Neural progenitor cell (in vitro differentiated cells): ENCODE measurements around the gene PTCH1. TPM values are rescaled to one million over a fixed set of nuclear protein-coding genes. Genes with fewer than 3 reads are reported as not detected.

ENCODE experiments used
- DNase-seq: peaks from one replicate; pipeline ENCODE4 v3.0.0-alpha.2; 2016; ENCODE audit warnings: low spot score
- H2AFZ ChIP-seq: fragments of 200-600 bp; sonication (generic); replicated peaks from 2 replicates; pipeline ENCODE4 v1.6.1; 2016; ENCODE audit warnings: antibody characterized with exemption
- H3F3A ChIP-seq: fragments of 200-600 bp; sonication (generic); 2 replicates; pipeline ENCODE4 v1.6.1; 2016; ENCODE audit warnings: antibody characterized with exemption, low read depth
- H3K27ac ChIP-seq: fragments of 200-600 bp; sonication (generic); 2 replicates; pipeline ENCODE4 v1.5.1; 2016; ENCODE audit warnings: mild to moderate bottlenecking
- H3K27me3 ChIP-seq: fragments of 200-600 bp; sonication (generic); 2 replicates; pipeline ENCODE4 v1.6.1; 2016; ENCODE audit warnings: mild to moderate bottlenecking, moderate library complexity
- H3K36me3 ChIP-seq: fragments of 200-600 bp; sonication (generic); 2 replicates; pipeline ENCODE4 v1.5.1; 2016
- H3K4me1 ChIP-seq: fragments of 200-600 bp; sonication (generic); 2 replicates; pipeline ENCODE4 v1.6.1; 2016; ENCODE audit warnings: mixed run types
- H3K4me2 ChIP-seq: fragments of 200-600 bp; sonication (generic); 2 replicates; pipeline ENCODE4 v1.6.1; 2016
- H3K4me3 ChIP-seq: fragments of 200-600 bp; sonication (generic); 2 replicates; pipeline ENCODE4 v1.5.1; 2016
- H3K79me2 ChIP-seq: fragments of 200-600 bp; sonication (generic); 2 replicates; pipeline ENCODE4 v1.6.1; 2016; ENCODE audit warnings: low read depth
- H3K9ac ChIP-seq: fragments of 200-600 bp; sonication (generic); 2 replicates; pipeline ENCODE4 v1.6.1; 2016
- H3K9me3 ChIP-seq: fragments of 200-600 bp; sonication (generic); 2 replicates; pipeline ENCODE4 v1.5.1; 2016; ENCODE audit warnings: low read depth
- H4K20me1 ChIP-seq: fragments of 200-600 bp; sonication (generic); 2 replicates; pipeline ENCODE4 v1.6.1; 2016; ENCODE audit warnings: low read depth
- H3K27ac Mint-ChIP-seq: 3 replicates; pipeline ENCODE4 v1.8.0; 2021; ENCODE audit warnings: mixed read lengths
- H3K27me3 Mint-ChIP-seq: 2 replicates; pipeline ENCODE4 v1.8.0; 2022; ENCODE audit warnings: low read depth, mild to moderate bottlenecking, inconsistent platforms, moderate library complexity, mixed read lengths; ENCODE audit not compliant: insufficient read depth
- H3K36me3 Mint-ChIP-seq: 3 replicates; pipeline ENCODE4 v1.8.0; 2021; ENCODE audit warnings: mixed read lengths
- H3K4me1 Mint-ChIP-seq: 3 replicates; pipeline ENCODE4 v1.8.0; 2021; ENCODE audit warnings: mixed read lengths
- H3K4me3 Mint-ChIP-seq: 3 replicates; pipeline ENCODE4 v1.8.0; 2021; ENCODE audit warnings: mild to moderate bottlenecking, moderate library complexity, mixed read lengths
- H3K9me3 Mint-ChIP-seq: 3 replicates; pipeline ENCODE4 v1.8.0; 2020; ENCODE audit warnings: mixed read lengths
- EZH2 ChIP-seq: fragments of 200-600 bp; sonication (generic); IDR thresholded peaks from 2 replicates; pipeline ENCODE4 v1.6.1; 2017; ENCODE audit warnings: antibody characterized with exemption, mild to moderate bottlenecking, moderate library complexity
- EZH2phosphoT487 ChIP-seq: fragments of 200-600 bp; sonication (generic); IDR thresholded peaks from 2 replicates; pipeline ENCODE4 v1.6.1; 2017; ENCODE audit warnings: antibody characterized with exemption
- total RNA-seq: library from RNA; depleted of rRNA; stranded (reverse); fragments of >200 nt; gene quantifications from 2 replicates; pipeline ENCODE4 v1.2.3, GENCODE V29; 2015; ENCODE audit warnings: low replicate concordance
- TF ChIP-seq, protein P1 (sequence below): fragments of 200-600 bp; sonication (generic); IDR thresholded peaks from 2 replicates; pipeline ENCODE4 v1.5.1; 2017; ENCODE audit warnings: antibody characterized with exemption, mild to moderate bottlenecking

PTCH1 gene
- total RNA-seq, 1 donor from 2014 or later = 23.0 TPM

DNA sequence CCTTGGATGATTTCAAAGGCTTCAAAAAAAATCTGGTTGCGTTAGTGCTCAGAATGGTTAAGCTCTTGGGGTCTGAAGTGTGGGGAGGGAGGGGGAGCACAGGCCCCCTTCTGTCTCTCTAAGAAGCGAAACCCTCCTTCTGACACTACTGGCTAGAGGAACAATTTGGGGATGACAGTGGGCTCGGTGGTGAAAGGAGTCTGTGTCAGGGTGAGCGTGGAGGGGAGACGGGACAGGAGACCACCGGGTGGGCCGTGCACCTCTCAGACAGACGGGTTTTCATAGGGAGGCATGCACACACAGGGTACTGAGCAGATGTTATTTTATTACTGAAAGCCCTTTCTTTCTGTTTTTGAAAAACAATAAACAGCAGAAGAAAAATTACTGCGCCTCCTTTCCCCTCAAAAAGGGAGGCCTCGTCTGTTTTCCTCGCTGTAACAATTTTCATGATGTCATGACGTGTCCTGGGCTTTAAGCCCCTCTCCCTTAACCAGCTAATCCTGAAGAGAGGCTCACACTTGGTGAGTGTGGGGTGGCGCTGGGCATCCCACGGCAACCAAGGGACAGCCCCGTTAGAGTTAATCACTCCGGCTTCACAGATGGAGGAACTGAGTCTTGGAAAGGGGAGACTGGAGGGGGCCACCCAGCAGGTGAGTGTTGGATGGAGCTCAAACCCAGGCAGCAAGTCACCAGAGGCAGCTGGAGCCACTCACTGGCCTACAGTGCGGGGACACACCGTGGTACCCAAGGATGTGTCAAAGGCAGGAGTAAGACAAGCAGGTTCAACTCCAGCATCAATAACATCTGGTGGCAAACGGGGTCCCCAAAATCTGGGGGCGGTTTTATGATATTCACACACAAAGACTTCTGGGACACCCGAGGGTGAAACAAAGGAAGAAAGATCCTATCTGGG is 53.4 kb downstream of the PTCH1 start:
- H3K36me3 Mint-ChIP-seq = peaks cover 42% of the 10 kb centered on the region
- Histone ChIP-seq H2AFZ (no peak overlapping the region), H3K79me2 (no peaks in the 10 kb centered on the region), H3F3A (peaks cover 15% of the 10 kb centered on the region), H3K27ac (no peak overlapping the region), H3K4me3 (peak overlapping the region; percentile 17), H3K4me1 (peaks cover 25% of the 10 kb centered on the region), H3K9ac (no peak overlapping the region), H3K27me3 (no peaks in the 10 kb centered on the region), H3K4me2 (peak overlapping the region; percentile 69), H4K20me1 (peaks cover 44% of the 10 kb centered on the region), H3K36me3 (peaks cover 4% of the 10 kb centered on the region), H3K9me3 (no peaks in the 10 kb centered on the region)
- no peaks in the 10 kb centered on the region for H3K27me3 Mint-ChIP-seq
- H3K4me3 Mint-ChIP-seq = peak overlapping the region; percentile 65
- TF ChIP-seq EZH2 = no peak
- TF ChIP-seq, protein P1, sequence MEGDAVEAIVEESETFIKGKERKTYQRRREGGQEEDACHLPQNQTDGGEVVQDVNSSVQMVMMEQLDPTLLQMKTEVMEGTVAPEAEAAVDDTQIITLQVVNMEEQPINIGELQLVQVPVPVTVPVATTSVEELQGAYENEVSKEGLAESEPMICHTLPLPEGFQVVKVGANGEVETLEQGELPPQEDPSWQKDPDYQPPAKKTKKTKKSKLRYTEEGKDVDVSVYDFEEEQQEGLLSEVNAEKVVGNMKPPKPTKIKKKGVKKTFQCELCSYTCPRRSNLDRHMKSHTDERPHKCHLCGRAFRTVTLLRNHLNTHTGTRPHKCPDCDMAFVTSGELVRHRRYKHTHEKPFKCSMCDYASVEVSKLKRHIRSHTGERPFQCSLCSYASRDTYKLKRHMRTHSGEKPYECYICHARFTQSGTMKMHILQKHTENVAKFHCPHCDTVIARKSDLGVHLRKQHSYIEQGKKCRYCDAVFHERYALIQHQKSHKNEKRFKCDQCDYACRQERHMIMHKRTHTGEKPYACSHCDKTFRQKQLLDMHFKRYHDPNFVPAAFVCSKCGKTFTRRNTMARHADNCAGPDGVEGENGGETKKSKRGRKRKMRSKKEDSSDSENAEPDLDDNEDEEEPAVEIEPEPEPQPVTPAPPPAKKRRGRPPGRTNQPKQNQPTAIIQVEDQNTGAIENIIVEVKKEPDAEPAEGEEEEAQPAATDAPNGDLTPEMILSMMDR = no peak
- TF ChIP-seq EZH2phosphoT487 = no peak
- H3K9me3 Mint-ChIP-seq = peaks cover 2% of the 10 kb centered on the region
- DNase-seq = peak; percentile 31
- H3K4me1 Mint-ChIP-seq = peaks cover 41% of the 10 kb centered on the region
- peak overlapping the region; percentile 94 for H3K27ac Mint-ChIP-seq

DNA sequence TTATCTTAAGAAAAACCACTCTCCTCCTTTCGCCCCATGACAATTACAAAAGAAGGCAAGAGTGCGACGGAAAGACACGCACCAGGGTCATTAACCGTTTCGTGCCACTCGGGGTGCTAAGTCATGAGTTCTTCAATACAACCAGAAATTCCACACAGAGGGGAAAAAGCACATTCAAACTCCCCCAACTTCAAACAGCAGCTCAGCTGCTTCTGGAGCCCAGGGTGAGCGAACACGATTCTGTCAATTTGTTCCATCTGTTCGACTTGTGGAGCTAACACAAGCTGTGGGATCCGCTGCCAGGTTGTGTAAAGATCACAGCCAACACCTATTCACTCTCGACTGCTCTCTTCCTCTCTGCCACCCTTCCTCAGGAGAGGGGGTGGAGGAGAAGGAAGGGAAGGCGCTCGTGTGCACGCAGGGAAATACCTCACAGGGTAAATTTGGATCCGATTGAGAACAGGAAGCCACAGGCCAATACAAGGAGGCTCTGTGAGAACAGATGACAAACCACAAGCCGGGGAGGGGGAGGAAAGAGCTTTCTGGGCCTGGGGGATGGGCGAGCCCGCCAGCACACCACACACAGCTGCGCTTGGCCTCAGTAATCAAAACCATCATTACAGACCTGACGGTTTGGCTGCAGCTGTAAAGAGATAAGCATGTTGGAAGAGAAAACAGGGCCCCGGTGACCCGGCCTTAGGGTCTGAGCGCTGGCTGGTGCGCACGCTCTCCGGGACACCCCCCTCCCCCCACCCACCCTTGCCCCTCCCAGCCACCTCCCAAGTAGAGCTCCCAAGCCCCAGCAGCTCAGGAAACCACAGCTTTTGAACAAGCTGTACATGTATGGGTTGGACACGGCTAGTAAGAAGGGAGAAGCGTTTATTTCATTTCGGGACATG is 54.3 kb downstream of the PTCH1 start:
- Histone ChIP-seq H3K9ac (no peak overlapping the region), H3K27me3 (no peaks in the 10 kb centered on the region), H3K79me2 (no peaks in the 10 kb centered on the region), H4K20me1 (peaks cover 44% of the 10 kb centered on the region), H3F3A (peaks cover 15% of the 10 kb centered on the region), H3K36me3 (peaks cover 2% of the 10 kb centered on the region), H3K4me2 (peak overlapping the region; percentile 69), H3K27ac (peak overlapping the region; percentile 55), H3K4me3 (peak overlapping the region; percentile 17), H3K4me1 (peaks cover 25% of the 10 kb centered on the region), H2AFZ (no peak overlapping the region), H3K9me3 (no peaks in the 10 kb centered on the region)
- no peaks in the 10 kb centered on the region for H3K27me3 Mint-ChIP-seq
- peaks cover 50% of the 10 kb centered on the region for H3K4me1 Mint-ChIP-seq
- TF ChIP-seq, protein P1 = no peak
- TF ChIP-seq EZH2 (no peak), EZH2phosphoT487 (no peak)
- H3K27ac Mint-ChIP-seq = peak overlapping the region; percentile 94
- H3K9me3 Mint-ChIP-seq = peaks cover 2% of the 10 kb centered on the region
- peak; percentile 70 for DNase-seq
- H3K4me3 Mint-ChIP-seq = peak overlapping the region; percentile 69
- H3K36me3 Mint-ChIP-seq = peaks cover 47% of the 10 kb centered on the region

DNA sequence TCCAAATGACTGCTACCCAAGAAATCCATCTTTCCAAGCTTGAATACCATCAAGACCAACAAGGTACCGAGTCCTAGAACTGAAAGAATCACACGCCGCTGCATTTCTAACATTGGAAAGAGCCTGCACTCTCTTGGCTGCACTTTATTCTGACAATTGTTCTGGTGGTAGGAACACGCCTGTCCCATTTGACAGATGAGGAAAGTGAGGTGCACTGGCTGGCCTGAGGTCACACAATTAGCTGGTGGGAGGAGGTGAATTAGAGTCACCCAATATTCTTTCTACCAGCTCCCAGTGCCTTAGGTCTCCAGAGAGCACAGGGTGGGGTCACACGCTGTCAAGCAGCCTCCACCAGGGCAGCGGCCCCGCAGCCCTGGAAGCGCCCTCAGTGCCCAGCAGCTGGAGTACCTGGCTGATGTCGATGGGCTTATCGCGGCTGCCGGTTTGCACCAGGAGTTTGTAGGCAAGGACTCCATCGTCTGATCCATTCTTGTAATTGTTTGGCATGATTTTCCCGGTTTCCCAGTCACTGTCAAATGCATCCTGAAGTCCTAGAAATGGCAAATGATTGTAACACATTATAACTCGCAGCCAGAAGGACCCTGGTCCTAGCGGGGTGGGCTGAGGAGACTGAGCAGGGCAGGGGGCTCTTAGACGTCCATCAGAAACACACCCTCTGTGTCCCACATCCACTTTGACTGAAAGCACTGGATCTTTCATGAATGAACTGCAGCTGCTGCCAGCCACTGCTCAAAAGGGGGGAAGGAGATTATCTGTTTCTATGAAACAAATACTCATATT is 55.1 kb downstream of the PTCH1 start:
- Histone ChIP-seq H3K79me2 (no peaks in the 10 kb centered on the region), H3K9me3 (no peaks in the 10 kb centered on the region), H3K4me2 (no peak overlapping the region), H4K20me1 (peaks cover 44% of the 10 kb centered on the region), H3K27ac (no peak overlapping the region), H2AFZ (no peak overlapping the region), H3K4me3 (no peak overlapping the region), H3F3A (peaks cover 15% of the 10 kb centered on the region), H3K9ac (no peak overlapping the region), H3K36me3 (peaks cover 4% of the 10 kb centered on the region), H3K4me1 (peaks cover 25% of the 10 kb centered on the region), H3K27me3 (no peaks in the 10 kb centered on the region)
- H3K9me3 Mint-ChIP-seq = no peaks in the 10 kb centered on the region
- H3K4me1 Mint-ChIP-seq = peaks cover 52% of the 10 kb centered on the region
- H3K36me3 Mint-ChIP-seq = peaks cover 47% of the 10 kb centered on the region
- TF ChIP-seq, protein P1 = no peak
- no peak for TF ChIP-seq EZH2
- no peak for TF ChIP-seq EZH2phosphoT487
- H3K27ac Mint-ChIP-seq = peak overlapping the region; percentile 62
- peak overlapping the region; percentile 69 for H3K4me3 Mint-ChIP-seq
- no peak for DNase-seq
- H3K27me3 Mint-ChIP-seq = no peaks in the 10 kb centered on the region
